Thymus (tissue), 11 donors: ENCODE measurements around the gene LDAH. TPM values are rescaled to one million over a fixed set of nuclear protein-coding genes. Genes with fewer than 3 reads are reported as not detected.

Experiments used
- DNase-seq, 9 donors: peaks; one replicate each; pipeline ENCODE4 v3.0.0-alpha.2; 2013; ENCODE audit warnings: low spot score in 9 of 9, low read depth in 6 of 9, missing footprints in 1 of 9
- H3K27ac ChIP-seq, 2 donors: one replicate each; pipeline ENCODE4 v1.5.1; 2013; ENCODE audit warnings: control low read depth in 1 of 2, low read depth in 1 of 2, low read length in 1 of 2, mild to moderate bottlenecking in 1 of 2, moderate library complexity in 1 of 2
- H3K27me3 ChIP-seq, 2 donors: one replicate each; pipeline ENCODE4 v1.5.1; 2013; ENCODE audit warnings: low read length in 1 of 2; ENCODE audit not compliant: control insufficient read depth in 2 of 2, insufficient read depth in 1 of 2
- H3K36me3 ChIP-seq, 2 donors: one replicate each; pipeline ENCODE4 v1.5.1; 2013; ENCODE audit warnings: low read length in 1 of 2, mild to moderate bottlenecking in 1 of 2, moderate library complexity in 1 of 2; ENCODE audit not compliant: control insufficient read depth in 2 of 2, insufficient read depth in 2 of 2
- H3K4me1 ChIP-seq, 2 donors: one replicate each; pipeline ENCODE4 v1.5.1; 2013; ENCODE audit warnings: low read length in 2 of 2; ENCODE audit not compliant: control insufficient read depth in 2 of 2, insufficient read depth in 2 of 2
- H3K4me3 ChIP-seq, 2 donors: one replicate each; pipeline ENCODE4 v1.5.1; 2013; ENCODE audit warnings: low read length in 2 of 2, control low read depth in 1 of 2, mild to moderate bottlenecking in 1 of 2
- H3K9me3 ChIP-seq, 2 donors: one replicate each; pipeline ENCODE4 v1.5.1; 2013; ENCODE audit warnings: low read length in 1 of 2, mild to moderate bottlenecking in 1 of 2; ENCODE audit not compliant: control insufficient read depth in 2 of 2, insufficient read depth in 1 of 2
- WGBS: extraction: QIAGEN DNeasy Blood & Tissue Kit; methylation state at CpG from one replicate; pipeline ENCODE4 v1.1.7; 2013; 5-methylcytosine and 5-hydroxymethylcytosine counted together
- polyA plus RNA-seq: library from polyadenylated mRNA; stranded (reverse); fragments of 200-250 nt; gene quantifications from one replicate; pipeline ENCODE4 v1.2.3, GENCODE V29; 2013
- total RNA-seq: library from RNA; stranded (reverse); fragments of 120-200 nt; gene quantifications from one replicate; pipeline ENCODE4 v1.2.4, GENCODE V29; 2013
- donor health status: healthy.

LDAH gene
- total and polyA plus RNA-seq, 2 donors, result 10.1 to 23.1 TPM

- 49% methylated on average over 45 of the region's 45 CpGs for WGBS
- no peak overlapping the region for H3K4me3 ChIP-seq
- peaks cover 0 to 9% of the 10 kb centered on the region in 2 donors for H3K9me3 ChIP-seq
- DNase-seq, result no peak
- peaks cover 0 to 3% of the 10 kb centered on the region in 2 donors for H3K4me1 ChIP-seq
- peaks cover 72 to 98% of the 10 kb centered on the region in 2 donors for H3K27me3 ChIP-seq
- H3K27ac ChIP-seq, result no peak overlapping the region
- H3K36me3 ChIP-seq, result no peaks in the 10 kb centered on the region
These were observed 153.2 kb downstream of the LDAH start for GRCh38 chr2:20669562-20670314.

GRCh38 chr2:20668871-20669475, 153.9 kb downstream of the LDAH start:
- H3K4me1 ChIP-seq, result peaks cover 0 to 3% of the 10 kb centered on the region in 2 donors
- WGBS, result 66% methylated on average over 8 of the region's 8 CpGs
- no peak overlapping the region for H3K27ac ChIP-seq
- H3K4me3 ChIP-seq, result no peak overlapping the region
- H3K36me3 ChIP-seq, result no peaks in the 10 kb centered on the region
- H3K9me3 ChIP-seq, result peaks cover 0 to 9% of the 10 kb centered on the region in 2 donors
- DNase-seq, result no peak
- peaks cover 80 to 98% of the 10 kb centered on the region in 2 donors for H3K27me3 ChIP-seq

GRCh38 chr2:20668451-20668850, 154.4 kb downstream of the LDAH start:
- Histone ChIP-seq H3K27me3 (peaks cover 80 to 98% of the 10 kb centered on the region in 2 donors), H3K4me3 (no peak overlapping the region), H3K9me3 (peaks cover 0 to 9% of the 10 kb centered on the region in 2 donors), H3K36me3 (no peaks in the 10 kb centered on the region), H3K4me1 (peaks cover 0 to 3% of the 10 kb centered on the region in 2 donors), H3K27ac (no peak overlapping the region)
- no peak for DNase-seq
- 93% methylated on average over 6 of the region's 6 CpGs for WGBS

GRCh38 chr2:20667531-20668401, 155.1 kb downstream of the LDAH start:
- H3K36me3 ChIP-seq, result no peaks in the 10 kb centered on the region
- peaks cover 86 to 98% of the 10 kb centered on the region in 2 donors for H3K27me3 ChIP-seq
- DNase-seq, result no peak
- WGBS, result 28% methylated on average over 39 of the region's 39 CpGs
- H3K4me1 ChIP-seq, result peaks cover 0 to 3% of the 10 kb centered on the region in 2 donors
- peaks cover 0 to 9% of the 10 kb centered on the region in 2 donors for H3K9me3 ChIP-seq
- peak overlapping the region in 1 of 2 donors; percentile 33 for H3K4me3 ChIP-seq
- H3K27ac ChIP-seq, result no peak overlapping the region

GRCh38 chr2:20667151-20667530, 155.8 kb downstream of the LDAH start:
- H3K9me3 ChIP-seq, result peaks cover 0 to 6% of the 10 kb centered on the region in 2 donors
- peak overlapping the region in 1 of 2 donors; percentile 33 for H3K4me3 ChIP-seq
- no peak for DNase-seq
- 1% methylated on average over 61 of the region's 62 CpGs for WGBS
- H3K27me3 ChIP-seq, result peaks cover 87 to 98% of the 10 kb centered on the region in 2 donors
- no peak overlapping the region for H3K27ac ChIP-seq
- peaks cover 0 to 3% of the 10 kb centered on the region in 2 donors for H3K4me1 ChIP-seq
- no peaks in the 10 kb centered on the region for H3K36me3 ChIP-seq

- H3K27me3 ChIP-seq, result peaks cover 85 to 98% of the 10 kb centered on the region in 2 donors
- peak within 1 kb of the TSS in 1 of 2 donors; percentile 33 for H3K4me3 ChIP-seq
- H3K36me3 ChIP-seq, result no peaks in the 10 kb centered on the region
- H3K27ac ChIP-seq, result no peak within 1 kb of the TSS
- peaks cover 0 to 6% of the 10 kb centered on the region in 2 donors for H3K9me3 ChIP-seq
- no peak for DNase-seq
- peaks cover 0 to 3% of the 10 kb centered on the region in 2 donors for H3K4me1 ChIP-seq
- 1% methylated on average over 86 of the region's 86 CpGs for WGBS
These were observed 156.4 kb downstream of the LDAH start, which contains the start of gene GDF7 for GRCh38 chr2:20666304-20667150. Gene GDF7 (plus strand): TSS chr2:20667144. CDS start chr2:20667240, 96 bp downstream.

GRCh38 chr2:20666005-20666303, 156.9 kb downstream of the LDAH start:
- 2% methylated on average over 34 of the region's 34 CpGs for WGBS
- Histone ChIP-seq H3K4me1 (peaks cover 0 to 3% of the 10 kb centered on the region in 2 donors), H3K9me3 (peaks cover 0 to 6% of the 10 kb centered on the region in 2 donors), H3K27me3 (peaks cover 84 to 97% of the 10 kb centered on the region in 2 donors), H3K4me3 (peak overlapping the region in 1 of 2 donors; percentile 33), H3K27ac (no peak overlapping the region), H3K36me3 (no peaks in the 10 kb centered on the region)
- DNase-seq, result no peak

- Histone ChIP-seq H3K27me3 (peaks cover 83 to 97% of the 10 kb centered on the region in 2 donors), H3K4me3 (peak overlapping the region in 1 of 2 donors; percentile 33), H3K4me1 (peaks cover 0 to 3% of the 10 kb centered on the region in 2 donors), H3K27ac (no peak overlapping the region), H3K36me3 (no peaks in the 10 kb centered on the region), H3K9me3 (peaks cover 0 to 6% of the 10 kb centered on the region in 2 donors)
- WGBS, result 5% methylated on average over 49 of the region's 49 CpGs
- no peak for DNase-seq
These were observed 157.5 kb downstream of the LDAH start for GRCh38 chr2:20665243-20666004.
